GM19438 (cell line): ENCODE data around the gene TRRAP.
"Not testable (repeated sequence)": the region's sequence is repeated elsewhere in the genome, so short reads cannot be mapped to it uniquely, and the experiment has no call there.

Source experiments
- ATAC-seq: cut with Tn5 transposase; IDR thresholded peaks from one replicate; pipeline ENCODE4 v1.9.1; 2021; ENCODE audit warnings: low read depth; ENCODE audit not compliant: unreplicated experiment

The TRRAP gene

GRCh38 chr7:98878365-98879197 is at the start of gene TRRAP:
TSS of gene TRRAP (plus strand) at chr7:98878532. CDS start at chr7:98881151, 2,619 bp downstream.
- peak; percentile 53 for ATAC-seq

- no peak for ATAC-seq
Observed at GRCh38 chr7:98830972-98831548, 47.3 kb upstream of the TRRAP start.

- no peak for ATAC-seq
Observed at GRCh38 chr7:98831641-98832221, 46.6 kb upstream of the TRRAP start.

GRCh38 chr7:98833022-98833421 is 45.3 kb upstream of the TRRAP start:
- no peak for ATAC-seq

- no peak for ATAC-seq
Observed at GRCh38 chr7:98834949-98835348, 43.4 kb upstream of the TRRAP start.

GRCh38 chr7:98836811-98837629 is 41.3 kb upstream of the TRRAP start:
- no peak for ATAC-seq

- ATAC-seq = no peak
Observed at GRCh38 chr7:98837630-98837972, 40.7 kb upstream of the TRRAP start.

- ATAC-seq = no peak
Observed at GRCh38 chr7:98840096-98840495, 38.2 kb upstream of the TRRAP start.

- no peak for ATAC-seq
Observed at GRCh38 chr7:98840722-98841121, 37.6 kb upstream of the TRRAP start.

- ATAC-seq = no peak
Observed at GRCh38 chr7:98841179-98841997, 36.9 kb upstream of the TRRAP start.

- not testable (repeated sequence) for ATAC-seq
Observed at GRCh38 chr7:98842552-98842951, 35.8 kb upstream of the TRRAP start.

- ATAC-seq = no peak
Observed at GRCh38 chr7:98848918-98849317, 29.4 kb upstream of the TRRAP start.

- ATAC-seq = no peak
Observed at GRCh38 chr7:98852826-98853225, 25.5 kb upstream of the TRRAP start.

- ATAC-seq = no peak
Observed at GRCh38 chr7:98855610-98856422, 22.5 kb upstream of the TRRAP start.

- ATAC-seq = no peak
Observed at GRCh38 chr7:98860071-98860470, 18.3 kb upstream of the TRRAP start.

GRCh38 chr7:98862203-98862602 is 16.1 kb upstream of the TRRAP start:
- no peak for ATAC-seq

GRCh38 chr7:98862716-98863420 is 15.5 kb upstream of the TRRAP start:
- no peak for ATAC-seq

GRCh38 chr7:98863601-98864000 is 14.7 kb upstream of the TRRAP start:
- no peak for ATAC-seq
